Stimulated activated CD4-positive, alpha-beta T cell treated with anti-CD3 and anti-CD28 coated beads, Interleukin-1b, Interleukin-23, amount 100 ng/mL, for 1 hour (primary cell): ENCODE results near the gene MYLK.
"Not testable (repeated sequence)": the region's sequence is repeated elsewhere in the genome, so short reads cannot be mapped to it uniquely, and the experiment has no call there.

ENCODE experiments used
- DNase-seq, 2 donors: peaks; one replicate each; pipeline ENCODE4 v3.0.0-alpha.2; 2020; ENCODE audit warnings: low read depth in 2 of 2

Gene MYLK

DNA sequence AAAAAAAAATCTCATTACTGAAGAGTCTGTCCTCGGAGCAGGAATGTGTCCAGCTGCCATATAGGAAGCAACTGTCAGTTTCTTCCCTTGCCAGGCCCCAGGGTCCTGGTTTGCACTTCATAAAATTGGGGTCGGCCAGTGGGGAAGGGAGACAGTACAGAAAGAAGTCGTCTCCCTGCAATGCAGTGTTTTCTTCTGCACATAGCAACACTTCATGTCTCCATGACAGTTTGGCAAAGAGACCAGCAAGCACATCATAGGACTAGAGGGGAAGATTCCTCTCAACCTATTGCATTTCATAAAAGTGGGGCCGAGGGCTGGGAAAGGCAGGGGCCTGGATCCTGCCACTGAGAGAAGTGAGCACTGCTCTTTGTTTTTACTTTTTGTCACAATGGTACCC, 161.1 kb downstream of the MYLK start:
- no peak for DNase-seq

DNA sequence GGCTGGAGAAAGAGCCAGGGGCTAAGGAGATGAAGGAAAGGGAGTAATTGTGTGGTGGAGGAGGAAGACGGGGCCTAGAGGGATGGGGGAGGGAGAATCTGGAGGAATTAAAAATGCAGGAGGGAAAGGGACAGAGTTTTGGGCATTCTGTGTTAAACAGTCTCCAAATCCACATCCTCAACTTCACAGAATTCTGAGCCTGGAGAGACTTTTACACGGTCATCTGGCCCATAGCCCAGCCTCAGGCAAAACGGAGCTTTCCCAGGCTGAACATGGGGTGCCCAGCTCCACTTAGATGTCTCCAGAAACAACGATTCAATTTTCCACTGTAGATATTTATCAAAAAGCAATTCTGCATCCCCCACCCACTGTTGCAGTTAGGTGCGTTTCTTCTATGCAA, 161.7 kb downstream of the MYLK start:
- DNase-seq, result no peak

DNA sequence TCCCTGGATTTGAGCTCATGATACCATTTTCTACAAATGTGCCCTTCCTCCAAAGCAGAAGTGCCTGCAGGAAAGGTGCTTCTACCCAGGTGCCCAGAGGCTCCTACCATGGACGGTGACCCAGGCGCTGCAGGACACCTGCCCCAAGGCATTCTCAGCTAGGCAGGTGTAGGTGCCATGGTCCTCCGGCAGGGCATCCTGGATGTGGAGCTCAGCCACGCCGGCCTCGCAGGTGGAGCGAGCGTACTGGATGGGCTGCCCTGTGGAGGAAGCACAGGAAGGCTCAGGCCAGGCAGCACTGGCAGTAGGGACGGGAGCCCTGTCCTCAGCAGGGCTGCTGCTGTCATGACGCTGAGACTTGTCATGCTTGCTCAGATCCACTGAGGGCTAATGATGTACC, 162.1 kb downstream of the MYLK start:
- no peak for DNase-seq

DNA sequence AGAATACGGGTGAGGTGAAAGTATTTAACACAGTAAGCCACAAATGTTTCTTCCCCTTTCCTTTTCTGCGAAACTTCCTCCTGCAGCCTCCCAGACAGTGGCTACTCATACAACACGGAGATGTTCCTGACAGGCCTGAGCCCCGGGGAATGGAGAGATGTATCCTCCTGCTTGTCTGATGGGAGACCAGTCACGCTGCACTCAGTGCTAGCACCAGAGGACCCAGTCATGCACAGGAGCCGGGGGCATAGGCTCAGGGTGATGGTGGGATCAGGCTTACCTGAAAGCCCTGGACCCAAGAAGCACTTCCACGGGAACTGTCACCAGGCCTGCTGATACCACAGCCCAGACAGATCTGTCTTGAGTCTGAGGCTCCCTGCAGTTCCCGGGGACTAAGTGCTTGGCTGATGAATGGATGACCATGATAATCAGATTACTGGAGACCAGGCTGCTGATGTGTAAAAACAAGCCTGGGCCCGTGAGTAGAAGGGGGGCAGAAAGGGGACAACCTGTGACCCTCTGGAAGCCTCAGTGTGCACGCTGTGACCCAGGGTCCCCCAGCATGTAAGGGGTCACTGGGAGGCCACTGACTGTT, 162.9 kb downstream of the MYLK start:
- DNase-seq, result not testable (repeated sequence)

DNA sequence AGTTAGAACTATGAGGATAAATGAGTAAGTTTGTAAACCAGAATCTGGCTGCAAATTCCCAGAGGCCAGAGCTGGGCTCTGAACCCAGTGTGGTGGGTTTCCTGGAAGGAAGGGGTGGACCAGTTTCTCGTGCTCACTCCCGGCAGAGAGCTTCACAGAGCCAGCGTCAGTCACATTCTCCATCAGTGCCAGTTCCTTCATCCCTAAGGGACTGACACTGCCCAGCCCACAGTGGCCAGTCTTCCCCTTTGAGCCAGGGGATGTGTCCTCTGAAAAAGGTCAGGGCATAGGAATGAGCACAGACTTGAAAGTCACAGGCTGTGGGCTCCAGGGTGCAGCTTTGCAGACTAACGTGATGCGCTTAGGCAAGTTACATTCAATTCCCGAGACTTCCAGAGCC, 163.5 kb downstream of the MYLK start:
- no peak for DNase-seq

DNA sequence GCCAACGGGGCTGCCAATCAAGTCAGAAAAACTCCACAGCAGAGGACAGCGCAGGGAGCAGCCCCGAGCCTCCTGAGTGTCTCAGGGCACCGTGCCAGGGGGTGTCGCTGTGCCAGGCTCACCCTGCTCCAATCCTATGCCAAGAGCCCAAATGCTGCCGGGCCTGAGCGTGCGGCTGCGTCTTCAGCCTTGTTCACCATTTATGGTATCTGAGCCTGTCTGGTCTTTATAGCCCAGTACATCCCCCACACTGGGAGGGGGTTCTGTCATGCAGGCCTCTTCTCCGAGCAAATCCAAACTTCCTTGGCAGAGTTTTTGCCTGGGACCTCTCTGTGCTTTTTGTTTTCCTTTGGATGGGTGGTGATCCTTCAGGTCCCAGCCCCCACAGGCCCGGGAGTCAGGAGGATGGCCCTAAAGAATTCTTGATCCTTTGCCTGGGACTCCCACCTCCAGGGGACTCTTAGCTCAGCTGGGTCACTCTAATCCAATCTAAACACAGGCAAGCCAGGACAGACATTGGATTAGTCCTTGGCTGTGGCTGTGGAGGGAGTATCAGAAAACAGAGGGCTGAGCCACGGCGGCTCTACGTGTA, 164.2 kb downstream of the MYLK start:
- no peak for DNase-seq

DNA sequence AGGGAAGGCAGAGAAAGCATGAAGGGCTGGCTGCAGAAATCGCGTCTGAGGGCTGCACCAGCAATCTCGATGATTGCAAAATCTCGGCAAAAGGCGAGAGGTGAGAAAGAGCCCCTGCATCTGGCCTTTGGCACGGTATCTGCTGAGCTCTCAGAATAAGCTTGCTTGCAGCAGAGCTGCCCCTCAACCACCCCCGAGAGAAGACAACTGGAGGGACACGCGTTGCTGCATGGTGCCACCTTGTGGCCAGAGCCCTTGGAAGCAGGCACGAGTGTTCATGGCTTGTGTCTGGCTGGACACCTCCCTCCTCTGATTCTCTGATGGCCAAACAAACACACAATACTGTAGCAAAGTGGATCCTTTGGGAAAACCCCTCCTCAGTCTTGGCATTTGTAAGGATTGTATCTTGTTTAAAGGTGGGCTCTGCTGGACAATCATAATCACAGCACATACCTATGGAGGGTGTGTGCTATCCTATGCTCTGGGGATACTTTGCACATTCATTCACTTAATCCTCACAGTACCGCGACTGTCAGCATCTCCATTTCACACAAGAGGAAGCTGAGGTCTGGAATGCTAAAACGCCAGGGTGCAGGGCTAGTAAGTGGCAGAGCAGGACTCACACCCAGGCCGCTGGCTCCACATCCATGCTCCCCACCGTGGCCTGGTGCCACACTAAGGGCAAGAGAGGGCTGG, 164.9 kb downstream of the MYLK start:
- not testable (repeated sequence) for DNase-seq

DNA sequence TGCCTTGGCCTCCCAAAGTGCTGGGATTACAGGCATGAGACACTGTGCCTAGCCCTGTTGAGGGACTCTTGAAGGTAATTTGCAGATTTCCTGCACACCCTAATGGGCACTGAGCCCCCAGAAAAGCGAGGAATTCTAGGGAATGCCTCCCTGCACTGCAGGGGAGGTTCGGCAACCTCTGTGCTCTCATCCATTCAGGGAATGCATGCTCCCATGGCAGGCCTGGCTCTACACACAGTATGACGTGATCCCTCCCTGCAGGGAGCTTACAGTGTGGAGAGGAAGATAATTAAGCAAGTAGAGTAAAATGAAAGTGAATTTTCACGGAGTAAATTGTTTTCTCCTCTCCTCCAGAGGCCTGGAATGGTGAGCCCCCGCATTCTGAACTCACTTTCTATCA, 166.0 kb downstream of the MYLK start:
- DNase-seq, result no peak

DNA sequence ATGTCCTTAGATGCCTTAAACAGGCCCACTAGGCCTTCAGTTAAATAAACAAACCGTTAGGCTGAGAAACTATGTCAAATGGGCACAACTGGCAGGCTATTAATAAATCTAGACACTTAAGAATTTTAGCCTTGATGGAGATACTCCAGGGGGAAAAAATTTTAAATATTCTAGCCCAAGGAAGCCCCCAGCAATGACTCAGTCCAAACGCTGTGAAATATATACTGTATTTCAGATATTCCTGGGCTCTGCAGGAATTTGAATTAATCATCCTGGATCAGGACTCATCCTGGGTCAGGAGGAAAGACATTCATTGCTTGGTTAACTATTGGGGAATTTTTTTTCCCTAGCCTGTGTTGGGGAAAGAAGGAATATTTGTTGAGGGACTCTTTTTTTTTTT, 166.7 kb downstream of the MYLK start:
- not testable (repeated sequence) for DNase-seq

DNA sequence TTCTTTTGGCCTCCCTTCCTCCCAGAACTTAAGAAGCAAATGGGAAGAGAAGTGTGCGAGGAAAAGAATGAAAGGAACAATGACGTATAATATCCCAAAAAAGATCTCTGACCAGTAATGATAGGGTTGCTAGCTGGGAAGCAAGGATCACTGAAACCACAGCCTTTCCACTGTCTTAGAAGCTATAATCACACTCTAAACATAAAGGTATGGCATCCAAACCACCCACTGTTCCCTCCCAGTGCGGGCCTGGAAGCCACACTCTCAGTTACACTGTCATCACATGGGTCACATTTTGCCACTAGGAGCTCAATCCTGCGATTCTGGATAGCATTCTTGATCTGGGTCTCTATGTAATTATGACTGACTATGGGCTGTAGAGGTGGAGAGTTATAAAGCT, 167.7 kb downstream of the MYLK start:
- DNase-seq, result no peak

DNA sequence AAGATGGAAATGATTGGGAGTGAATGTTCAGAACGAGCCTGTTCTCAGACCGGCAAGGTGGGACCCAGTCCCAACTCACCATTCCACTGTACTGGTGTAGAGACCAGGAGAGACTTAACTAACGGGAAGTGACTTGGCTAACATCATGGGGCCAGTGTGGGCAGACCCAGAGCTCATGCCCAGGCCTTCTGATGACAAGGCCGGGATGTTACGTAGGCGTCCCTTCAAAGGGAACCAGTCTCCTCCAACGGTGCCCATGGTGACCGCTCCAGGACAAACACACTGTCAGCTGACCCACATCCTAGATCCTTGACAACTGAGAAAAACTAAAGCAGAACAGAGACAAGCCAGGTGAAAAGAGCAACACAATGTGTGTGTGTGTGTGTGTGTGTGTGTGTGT, 170.9 kb downstream of the MYLK start:
- no peak for DNase-seq

DNA sequence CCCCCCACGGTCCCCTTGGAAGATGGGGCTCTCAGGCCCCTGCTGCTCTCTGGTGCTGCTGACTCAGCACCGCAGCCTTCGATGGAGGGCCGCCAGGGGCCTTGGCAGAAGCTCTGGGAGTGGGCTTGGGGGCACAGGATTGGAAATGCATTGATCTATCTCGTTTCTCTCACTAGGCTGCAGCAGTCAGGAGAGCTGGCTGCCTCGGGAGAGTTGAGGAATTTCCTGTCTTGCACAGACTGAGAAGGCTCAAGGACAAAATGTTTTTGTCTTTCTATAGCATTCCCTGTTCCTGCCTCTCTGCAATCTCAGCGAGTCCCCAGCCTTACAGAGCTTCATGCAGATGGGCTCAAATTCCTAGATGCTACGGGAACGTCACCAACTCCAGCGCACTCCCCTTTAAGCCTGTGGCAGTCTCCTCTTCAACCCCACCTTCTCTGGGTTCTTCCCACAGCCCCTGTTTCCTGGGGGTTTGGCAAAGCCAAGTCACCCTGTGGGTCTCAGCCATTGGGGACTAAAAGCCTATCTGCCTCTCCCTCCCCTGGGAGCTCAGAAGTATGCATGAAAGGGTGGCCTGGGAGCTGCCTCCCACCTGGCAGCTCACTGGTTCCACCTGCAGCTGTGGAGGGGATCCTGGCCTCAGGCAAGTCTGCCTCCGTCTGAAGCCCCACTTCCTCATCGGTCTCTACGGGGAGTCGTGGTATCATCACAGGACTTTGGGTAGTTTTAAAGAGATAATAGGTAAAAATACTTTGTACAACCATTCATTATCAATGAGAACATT, 171.9 kb downstream of the MYLK start:
- no peak for DNase-seq

DNA sequence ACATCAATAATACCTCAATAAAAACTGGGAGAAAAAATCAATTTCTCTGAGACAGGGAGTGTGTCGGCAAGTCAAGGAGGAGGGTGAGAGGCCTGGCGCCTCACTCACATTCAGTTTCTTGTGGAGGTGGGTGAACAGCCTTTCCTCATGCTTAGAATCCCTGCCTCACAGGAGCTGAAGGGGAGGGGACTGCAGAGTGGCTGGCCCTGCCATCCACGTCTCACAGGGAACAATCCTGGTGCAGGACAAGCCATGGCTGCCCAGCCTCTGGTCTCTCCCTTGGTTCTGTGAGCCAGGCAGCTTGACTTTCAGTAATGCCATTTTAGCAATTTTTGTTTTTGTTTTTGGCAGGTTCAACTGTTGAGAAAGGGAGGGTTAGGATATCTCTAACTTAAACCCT, 172.8 kb downstream of the MYLK start:
- DNase-seq, result no peak

DNA sequence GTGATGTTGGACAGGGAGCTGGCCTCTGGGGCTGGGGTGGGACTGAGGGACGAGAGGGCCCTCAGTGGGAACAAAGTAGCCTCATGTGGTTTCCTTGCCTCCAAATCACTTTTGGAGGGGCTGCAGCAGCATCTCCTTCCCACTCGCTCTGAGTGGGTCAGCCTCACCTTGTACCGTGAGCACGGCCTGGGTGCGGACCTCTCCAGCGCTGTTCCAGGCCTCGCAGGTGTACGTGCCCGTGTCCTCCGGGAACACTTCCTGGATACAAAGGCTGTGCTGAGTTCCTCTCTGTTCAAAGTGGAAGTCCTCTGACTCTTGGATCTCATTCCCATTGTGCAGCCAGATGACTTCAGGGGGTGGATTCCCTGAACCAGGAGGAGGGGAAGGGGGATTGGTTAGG, 175.6 kb downstream of the MYLK start:
- no peak for DNase-seq

DNA sequence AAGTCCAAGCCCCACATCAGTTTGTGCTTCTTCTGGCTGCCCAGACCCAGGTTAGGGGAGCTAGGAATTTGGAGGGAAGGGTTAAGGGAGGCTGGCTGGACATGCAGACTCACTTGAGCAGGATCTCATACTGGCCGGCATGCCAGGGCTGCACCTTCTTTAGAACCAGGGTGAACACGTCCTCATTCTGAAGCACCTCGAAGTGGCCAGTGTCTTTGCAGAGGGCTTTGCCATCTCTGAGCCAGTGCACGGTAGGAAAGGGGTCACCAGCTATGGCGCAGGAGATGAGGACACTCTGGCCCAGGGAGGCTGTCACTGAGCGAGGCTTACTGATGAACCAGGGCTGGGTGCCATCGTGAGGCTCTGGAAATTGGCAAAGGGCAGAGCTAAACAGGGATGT, 176.5 kb downstream of the MYLK start:
- not testable (repeated sequence) for DNase-seq

DNA sequence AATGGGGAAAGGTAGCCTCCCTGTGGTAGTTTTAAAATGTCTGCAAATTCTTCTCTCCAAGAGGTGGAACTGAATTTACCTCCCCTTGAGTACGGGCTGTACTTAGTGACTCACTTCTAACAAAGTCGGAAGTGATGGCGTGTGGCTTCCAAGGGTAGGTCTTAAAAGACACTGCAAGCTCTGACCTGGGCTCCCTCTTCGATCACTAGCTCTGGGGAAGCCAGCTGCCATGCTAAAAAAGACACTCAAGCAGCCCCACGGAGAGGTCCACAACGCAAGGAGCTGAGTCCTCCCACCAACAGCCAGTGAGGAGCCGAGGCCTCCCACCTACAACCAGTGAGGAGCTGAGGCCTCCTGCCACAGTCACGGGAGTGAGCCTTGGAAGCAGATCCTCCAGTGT, 177.3 kb downstream of the MYLK start:
- DNase-seq, result no peak

DNA sequence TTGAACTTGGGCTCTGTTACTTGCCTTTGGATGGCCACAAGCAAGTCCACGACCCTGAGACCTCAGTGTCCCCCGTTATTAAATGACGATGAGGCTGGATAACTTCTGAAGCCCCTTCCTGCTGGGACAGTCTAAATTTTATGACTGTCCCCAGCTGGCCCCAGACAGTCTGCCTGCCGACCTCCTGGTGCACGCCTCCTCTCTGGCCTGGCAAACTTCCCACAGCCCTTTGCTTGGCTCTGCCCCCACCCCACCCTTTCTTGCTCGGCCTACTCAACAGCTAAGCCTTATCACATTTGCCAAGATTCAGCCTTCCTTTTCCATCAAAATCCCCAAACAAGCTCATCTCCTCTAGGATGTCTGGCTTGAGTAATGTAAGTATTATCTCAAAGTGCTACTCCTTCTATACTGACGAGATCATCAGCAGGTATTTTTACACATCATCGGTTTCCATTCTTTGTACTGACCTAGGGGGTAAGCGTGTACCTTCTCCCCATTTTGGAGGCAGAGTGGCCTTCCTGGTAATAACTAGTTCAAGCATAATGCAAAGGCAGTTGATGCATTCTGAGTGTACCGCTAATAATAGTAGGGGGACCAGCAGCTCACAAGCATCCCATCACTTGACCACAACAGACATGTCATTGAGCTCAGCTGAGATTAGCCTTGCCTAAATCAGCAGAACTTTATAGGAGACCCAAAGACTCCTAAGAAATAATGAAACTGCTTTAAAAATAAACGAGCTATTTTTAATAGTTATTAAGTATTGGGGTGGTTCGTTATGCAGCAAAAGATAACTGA, 178.4 kb downstream of the MYLK start:
- DNase-seq, result no peak

DNA sequence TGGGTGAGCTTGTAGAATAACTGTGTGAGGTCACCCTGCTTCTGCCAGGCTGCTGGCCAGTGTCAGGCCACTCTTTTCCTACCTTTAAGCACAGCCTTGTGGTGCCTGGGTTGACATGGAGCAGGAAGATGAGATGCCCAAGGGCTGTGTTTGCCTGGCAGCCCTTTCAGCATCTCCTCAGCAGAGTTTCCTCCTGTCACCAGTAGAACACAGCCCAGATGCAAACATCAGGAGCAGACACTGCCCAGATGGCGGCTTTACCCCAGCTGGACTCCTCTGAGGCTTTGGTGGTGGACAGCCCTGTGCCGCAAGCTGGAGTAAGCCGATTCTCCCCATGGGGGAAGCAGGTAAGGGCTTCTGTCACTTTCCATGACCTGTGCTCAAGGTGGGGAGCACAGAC, 180.5 kb downstream of the MYLK start:
- DNase-seq, result not testable (repeated sequence)

DNA sequence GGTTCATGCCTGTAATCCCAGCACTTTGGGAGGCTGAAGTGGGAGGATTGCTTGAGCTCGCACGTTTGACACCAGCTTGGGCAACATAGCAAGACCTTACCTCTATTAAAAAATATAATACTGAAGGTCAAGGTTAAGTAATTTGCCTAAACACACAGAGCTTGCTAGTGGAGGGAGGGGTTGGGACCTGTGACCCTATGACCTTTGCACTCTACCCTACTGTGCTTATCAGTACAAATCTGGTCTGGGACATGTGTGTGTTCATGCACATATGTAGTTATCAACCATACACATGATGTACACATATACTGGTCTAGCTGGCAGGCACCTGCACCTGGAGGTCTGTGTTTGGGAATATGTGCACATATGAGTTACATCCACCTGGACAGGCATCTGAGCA, 181.4 kb downstream of the MYLK start:
- DNase-seq, result no peak

DNA sequence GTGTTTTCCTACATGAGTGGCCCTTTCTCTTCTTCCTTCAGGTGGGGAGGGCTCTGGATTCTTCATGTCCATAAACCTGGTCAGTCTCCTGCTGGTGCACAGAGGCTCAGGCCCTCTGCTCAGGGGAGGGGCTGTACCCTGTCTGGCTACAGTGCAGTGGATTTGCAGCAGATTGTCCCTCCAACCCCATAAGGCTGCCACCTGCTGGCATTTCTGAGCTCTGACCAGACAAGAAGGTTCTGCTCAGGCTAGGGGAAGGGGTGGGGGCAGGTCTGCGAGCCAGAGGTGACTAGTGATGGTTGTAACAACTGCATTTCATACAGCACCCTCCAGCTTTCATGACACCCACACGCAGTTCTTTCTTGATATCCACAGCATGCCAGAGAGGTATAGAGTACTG, 182.1 kb downstream of the MYLK start:
- not testable (repeated sequence) for DNase-seq

DNA sequence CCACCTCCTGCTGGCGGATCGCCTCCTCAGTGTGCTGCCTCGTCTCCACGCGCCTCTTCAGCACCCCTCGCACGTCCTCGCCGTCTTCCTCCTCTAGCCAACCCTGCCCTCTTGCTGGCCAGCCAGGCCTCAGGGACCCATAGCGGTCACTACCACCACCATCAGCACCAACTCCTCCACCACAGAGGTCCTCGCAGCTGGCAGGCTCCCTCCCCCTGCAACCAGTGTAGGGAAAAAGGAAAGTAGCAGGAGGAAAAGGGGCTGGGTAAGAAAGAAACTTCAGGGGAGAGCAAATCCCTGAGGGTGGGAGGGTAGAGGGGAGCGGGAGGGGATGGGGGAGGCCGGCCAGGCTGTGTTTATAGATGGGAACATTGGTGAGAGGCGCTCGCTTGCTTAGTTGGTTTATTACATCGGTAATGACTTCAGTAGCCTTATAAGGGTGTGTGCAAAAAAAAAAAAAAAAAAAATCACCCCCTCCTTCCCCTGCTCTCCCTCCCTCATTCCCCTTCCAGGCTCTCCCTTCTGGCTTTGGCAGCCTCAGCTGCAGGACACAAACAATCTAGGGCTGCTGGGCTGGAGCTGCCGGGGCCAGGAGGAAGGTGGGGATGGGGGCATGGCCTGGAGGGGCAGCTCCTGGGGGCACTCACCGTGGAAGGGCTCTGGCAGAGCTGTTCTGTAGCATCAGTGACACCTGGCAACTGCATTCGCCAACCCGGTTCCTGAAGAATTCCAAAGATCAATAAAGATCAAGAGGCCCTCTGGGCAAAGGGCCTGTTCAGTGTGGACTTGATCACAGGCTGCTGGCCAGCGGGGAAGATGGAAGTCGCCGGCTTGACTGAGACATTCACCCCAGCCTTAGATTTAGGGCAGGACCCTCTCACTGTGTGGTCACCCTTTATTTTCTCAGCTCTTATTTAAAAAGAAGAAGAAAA, 183.1 kb downstream of the MYLK start:
- DNase-seq, result no peak
